Measurements from ENCODE around the gene SEMA6A.

The SEMA6A gene

GRCh38 chr5:116488356-116489041, 86.1 kb downstream of the SEMA6A start:
- DNase-seq, result no peak

GRCh38 chr5:116487045-116487444, 87.6 kb downstream of the SEMA6A start:
- DNase-seq, result no peak

GRCh38 chr5:116486588-116486987, 88.0 kb downstream of the SEMA6A start:
- DNase-seq, result no peak

- DNase-seq, result no peak
Measured at GRCh38 chr5:116484645-116485044, 90.0 kb downstream of the SEMA6A start.

- no peak for DNase-seq
Measured at GRCh38 chr5:116482394-116482793, 92.2 kb downstream of the SEMA6A start.

GRCh38 chr5:116480894-116481510, 93.6 kb downstream of the SEMA6A start:
- DNase-seq, result no peak

GRCh38 chr5:116479776-116480675, 94.6 kb downstream of the SEMA6A start:
- no peak for DNase-seq

GRCh38 chr5:116478491-116478890, 96.1 kb downstream of the SEMA6A start:
- no peak for DNase-seq

GRCh38 chr5:116476897-116477537, 97.6 kb downstream of the SEMA6A start:
- no peak for DNase-seq

- no peak for DNase-seq
Measured at GRCh38 chr5:116475338-116475737, 99.3 kb downstream of the SEMA6A start.

GRCh38 chr5:116473706-116474105, 100.9 kb downstream of the SEMA6A start:
- DNase-seq, result no peak

- DNase-seq, result no peak
Measured at GRCh38 chr5:116472274-116472673, 102.3 kb downstream of the SEMA6A start.

GRCh38 chr5:116469631-116470030, 105.0 kb downstream of the SEMA6A start:
- no peak for DNase-seq

- no peak for DNase-seq
Measured at GRCh38 chr5:116468583-116468982, 106.0 kb downstream of the SEMA6A start.

- DNase-seq, result no peak
Measured at GRCh38 chr5:116467465-116467843, 107.2 kb downstream of the SEMA6A start.

GRCh38 chr5:116466727-116467464, 107.7 kb downstream of the SEMA6A start:
- DNase-seq, result no peak

GRCh38 chr5:116465411-116465810, 109.2 kb downstream of the SEMA6A start:
- no peak for DNase-seq

- DNase-seq, result no peak
Measured at GRCh38 chr5:116464144-116464708, 110.4 kb downstream of the SEMA6A start.

GRCh38 chr5:116462500-116462899, 112.1 kb downstream of the SEMA6A start:
- DNase-seq, result no peak

GRCh38 chr5:116459301-116459700, 115.3 kb downstream of the SEMA6A start:
- DNase-seq, result no peak

- DNase-seq, result no peak
Measured at GRCh38 chr5:116457062-116457461, 117.6 kb downstream of the SEMA6A start.

GRCh38 chr5:116456036-116456435, 118.6 kb downstream of the SEMA6A start:
- no peak for DNase-seq
